Suppressor macrophage treated with lipopolysaccharide for 4 hours (primary cell): ENCODE data around the gene FKBP6.
"Not testable (repeated sequence)": the region's sequence is repeated elsewhere in the genome, so short reads cannot be mapped to it uniquely, and the experiment has no call there.

Source experiments
- DNase-seq: peaks from one replicate; pipeline ENCODE4 v3.0.0-alpha.2; 2020

FKBP6 gene

GRCh38 chr7:73324081-73324845, 3.7 kb upstream of the FKBP6 start:
- DNase-seq, result peak; percentile 44

- not testable (repeated sequence) for DNase-seq
Observed at GRCh38 chr7:73325424-73325823, 2.5 kb upstream of the FKBP6 start.

GRCh38 chr7:73327449-73327848, 512 bp upstream of the FKBP6 start:
- DNase-seq, result not testable (repeated sequence)

GRCh38 chr7:73328696-73329095, 735 bp downstream of the FKBP6 start:
- DNase-seq, result no peak

- DNase-seq, result peak; percentile 14
Observed at GRCh38 chr7:73329861-73330581, 2.1 kb downstream of the FKBP6 start.

- DNase-seq, result no peak
Observed at GRCh38 chr7:73330772-73331171, 2.8 kb downstream of the FKBP6 start.

GRCh38 chr7:73332447-73332846, 4.5 kb downstream of the FKBP6 start:
- no peak for DNase-seq

- DNase-seq, result no peak
Observed at GRCh38 chr7:73338321-73338720, 10.4 kb downstream of the FKBP6 start.

GRCh38 chr7:73340514-73340913, 12.6 kb downstream of the FKBP6 start:
- no peak for DNase-seq

- peak; percentile 68 for DNase-seq
Observed at GRCh38 chr7:73341877-73342276, 13.9 kb downstream of the FKBP6 start.

GRCh38 chr7:73342645-73343044, 14.7 kb downstream of the FKBP6 start:
- DNase-seq, result no peak

GRCh38 chr7:73343671-73344380, 15.9 kb downstream of the FKBP6 start:
- no peak for DNase-seq

- DNase-seq, result no peak
Observed at GRCh38 chr7:73345538-73345937, 17.6 kb downstream of the FKBP6 start.

GRCh38 chr7:73345951-73346350, 18.0 kb downstream of the FKBP6 start:
- DNase-seq, result no peak

GRCh38 chr7:73349763-73350162, 21.8 kb downstream of the FKBP6 start:
- DNase-seq, result no peak

- no peak for DNase-seq
Observed at GRCh38 chr7:73350306-73351068, 22.5 kb downstream of the FKBP6 start.

GRCh38 chr7:73351447-73352167, 23.6 kb downstream of the FKBP6 start:
- DNase-seq, result no peak

- no peak for DNase-seq
Observed at GRCh38 chr7:73352784-73353183, 24.8 kb downstream of the FKBP6 start.

GRCh38 chr7:73353243-73353642, 25.3 kb downstream of the FKBP6 start:
- no peak for DNase-seq

- no peak for DNase-seq
Observed at GRCh38 chr7:73354196-73354595, 26.2 kb downstream of the FKBP6 start.

- DNase-seq, result no peak
Observed at GRCh38 chr7:73354821-73355220, 26.9 kb downstream of the FKBP6 start.

- DNase-seq, result no peak
Observed at GRCh38 chr7:73356159-73356558, 28.2 kb downstream of the FKBP6 start.
